Thyroid gland (tissue), 4 donors: Measurements from ENCODE around the gene CNDP1. TPM values are rescaled to one million over a fixed set of nuclear protein-coding genes. Genes with fewer than 3 reads are reported as not detected.
"Not testable (repeated sequence)": the region's sequence is repeated elsewhere in the genome, so short reads cannot be mapped to it uniquely, and the experiment has no call there.

Experiments used
- DNase-seq, 2 donors: peaks; one replicate each; pipeline ENCODE4 v3.0.0-alpha.2; 2019
- H3K27ac ChIP-seq, 3 donors: fragments of 200-600 bp; sonication (generic); 1 replicate in 2 of 3; 2 replicates in 1 of 3; pipeline ENCODE4 v1.5.1; 2016 to 2019; ENCODE audit warnings: mild to moderate bottlenecking in 1 of 3, moderate library complexity in 1 of 3
- H3K27me3 ChIP-seq: fragments of 200-600 bp; sonication (generic); one replicate; pipeline ENCODE4 v1.5.1; 2019
- H3K36me3 ChIP-seq, 2 donors: fragments of 200-600 bp; sonication (generic); one replicate each; pipeline ENCODE4 v1.5.1; 2016 to 2019
- H3K4me1 ChIP-seq, 2 donors: fragments of 200-600 bp; sonication (generic); one replicate each; pipeline ENCODE4 v1.5.1; 2017 to 2019
- H3K4me3 ChIP-seq, 3 donors: fragments of 200-600 bp; sonication (generic); replicated peaks in 1 of 3; 1 replicate in 2 of 3; 2 replicates in 1 of 3; pipeline ENCODE4 v1.5.1; 2016; ENCODE audit warnings: mild to moderate bottlenecking in 1 of 3
- H3K9me3 ChIP-seq: fragments of 200-600 bp; sonication (generic); one replicate; pipeline ENCODE4 v1.5.1; 2017
- POLR2A ChIP-seq, 2 donors: fragments of 450-650 bp; IDR thresholded peaks; one replicate each; pipeline ENCODE4 v1.6.1; 2017; ENCODE audit warnings: antibody characterized with exemption in 2 of 2, mild to moderate bottlenecking in 2 of 2, moderate library complexity in 1 of 2
- WGBS, 2 donors: methylation state at CpG; one replicate each; pipeline ENCODE4 v1.1.5; 2017; 5-methylcytosine and 5-hydroxymethylcytosine counted together
- intact Hi-C: fragments of 100-400 bp; cut with DNase I; formaldehyde crosslinking; loops from one replicate; pipeline ENCODE4 v1.15.1; 2023
- total RNA-seq, 4 donors: library from RNA; depleted of rRNA; stranded (reverse); fragments of >200 nt; gene quantifications; one replicate each; pipeline ENCODE4 v1.2.3, GENCODE V29; 2016
- TF ChIP-seq, protein P1 (sequence below), 6 experiments: fragments of 200-600 bp in 3 of 6; fragments of 450-650 bp in 3 of 6; sonication (generic) in 3 of 6; IDR thresholded peaks; one replicate each; pipeline ENCODE4 v1.5.1; 2016 to 2019; ENCODE audit warnings: antibody characterized with exemption in 6 of 6, mild to moderate bottlenecking in 2 of 6, inconsistent platforms in 1 of 6, moderate library complexity in 1 of 6

The CNDP1 gene
- total RNA-seq, 4 donors from 2014 or later, result 0.25 to 1.0 TPM; not detected in 2

- peak overlapping the region; percentile 47 to 58 (median 48) for H3K27ac ChIP-seq
- no peak for DNase-seq
- H3K4me1 ChIP-seq, result peaks cover 4 to 20% of the 10 kb centered on the region in 2 donors
- intact Hi-C loops, result no loop called here
- H3K9me3 ChIP-seq, result no peaks in the 10 kb centered on the region
- 85 to 90% methylated on average over 4 of the region's 4 CpGs for WGBS, 2 donors
- TF ChIP-seq, protein P1, sequence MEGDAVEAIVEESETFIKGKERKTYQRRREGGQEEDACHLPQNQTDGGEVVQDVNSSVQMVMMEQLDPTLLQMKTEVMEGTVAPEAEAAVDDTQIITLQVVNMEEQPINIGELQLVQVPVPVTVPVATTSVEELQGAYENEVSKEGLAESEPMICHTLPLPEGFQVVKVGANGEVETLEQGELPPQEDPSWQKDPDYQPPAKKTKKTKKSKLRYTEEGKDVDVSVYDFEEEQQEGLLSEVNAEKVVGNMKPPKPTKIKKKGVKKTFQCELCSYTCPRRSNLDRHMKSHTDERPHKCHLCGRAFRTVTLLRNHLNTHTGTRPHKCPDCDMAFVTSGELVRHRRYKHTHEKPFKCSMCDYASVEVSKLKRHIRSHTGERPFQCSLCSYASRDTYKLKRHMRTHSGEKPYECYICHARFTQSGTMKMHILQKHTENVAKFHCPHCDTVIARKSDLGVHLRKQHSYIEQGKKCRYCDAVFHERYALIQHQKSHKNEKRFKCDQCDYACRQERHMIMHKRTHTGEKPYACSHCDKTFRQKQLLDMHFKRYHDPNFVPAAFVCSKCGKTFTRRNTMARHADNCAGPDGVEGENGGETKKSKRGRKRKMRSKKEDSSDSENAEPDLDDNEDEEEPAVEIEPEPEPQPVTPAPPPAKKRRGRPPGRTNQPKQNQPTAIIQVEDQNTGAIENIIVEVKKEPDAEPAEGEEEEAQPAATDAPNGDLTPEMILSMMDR (IDR thresholded peaks at IDR 0.05), result no peak
- TF ChIP-seq POLR2A (IDR thresholded peaks at IDR 0.05), result no peak
- H3K36me3 ChIP-seq, result no peaks in the 10 kb centered on the region
- no peaks in the 10 kb centered on the region for H3K27me3 ChIP-seq
- no peak overlapping the region for H3K4me3 ChIP-seq
Measured at GRCh38 chr18:74562131-74562730, 27.9 kb downstream of the CNDP1 start.

DNA sequence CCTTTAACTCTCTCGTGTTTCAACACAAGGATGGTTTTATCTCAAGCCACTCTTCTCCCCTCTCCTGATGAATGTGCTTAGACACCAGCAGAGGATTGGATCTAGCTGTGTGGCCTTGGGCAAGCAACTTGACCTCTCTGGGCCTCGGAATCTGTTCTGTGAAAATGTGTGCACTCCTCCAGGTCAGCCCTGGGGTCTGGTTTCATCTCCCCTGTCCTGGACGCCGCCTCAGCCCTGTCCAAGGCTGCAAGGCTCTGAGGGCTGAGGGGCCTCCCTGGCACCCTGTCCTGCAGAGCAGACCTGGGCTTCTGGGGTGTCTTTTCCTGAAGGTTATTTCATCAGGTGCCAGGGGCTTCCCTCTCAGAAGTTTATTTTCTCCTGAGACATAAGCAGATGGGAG, 28.5 kb downstream of the CNDP1 start:
- intact Hi-C loops, result no loop called here
- Histone ChIP-seq H3K27ac (no peak overlapping the region), H3K9me3 (no peaks in the 10 kb centered on the region), H3K4me1 (peaks cover 4 to 15% of the 10 kb centered on the region in 2 donors), H3K27me3 (no peaks in the 10 kb centered on the region), H3K4me3 (no peak overlapping the region), H3K36me3 (no peaks in the 10 kb centered on the region)
- WGBS, 2 donors, result 80 to 94% methylated on average over 4 of the region's 4 CpGs
- TF ChIP-seq, protein P1 (IDR thresholded peaks at IDR 0.05), result no peak
- TF ChIP-seq POLR2A (IDR thresholded peaks at IDR 0.05), result no peak
- no peak for DNase-seq

- no peak overlapping the region for H3K4me3 ChIP-seq
- no peak for TF ChIP-seq POLR2A (IDR thresholded peaks at IDR 0.05)
- TF ChIP-seq, protein P1 (IDR thresholded peaks at IDR 0.05), result no peak
Measured at GRCh38 chr18:74563999-74564398, 29.7 kb downstream of the CNDP1 start.

GRCh38 chr18:74565164-74565563, 30.9 kb downstream of the CNDP1 start:
- H3K27me3 ChIP-seq, H3K36me3 ChIP-seq, intact Hi-C loops, H3K4me3 ChIP-seq, DNase-seq, H3K27ac ChIP-seq, H3K9me3 ChIP-seq: not testable (repeated sequence)
- WGBS, 2 donors, result 95 to 100% methylated on average over 1 of the region's 1 CpG
- peaks cover 4 to 13% of the 10 kb centered on the region in 2 donors for H3K4me1 ChIP-seq

More at GRCh38 chr18:74563999-74564398, 29.7 kb downstream of the CNDP1 start:
- Histone ChIP-seq H3K9me3 (no peaks in the 10 kb centered on the region), H3K36me3 (no peaks in the 10 kb centered on the region), H3K27ac (no peak overlapping the region), H3K27me3 (no peaks in the 10 kb centered on the region), H3K4me1 (peaks cover 4 to 13% of the 10 kb centered on the region in 2 donors)
- 76 to 80% methylated on average over 3 of the region's 3 CpGs for WGBS, 2 donors
- intact Hi-C loops, result no loop called here
- no peak for DNase-seq

DNA sequence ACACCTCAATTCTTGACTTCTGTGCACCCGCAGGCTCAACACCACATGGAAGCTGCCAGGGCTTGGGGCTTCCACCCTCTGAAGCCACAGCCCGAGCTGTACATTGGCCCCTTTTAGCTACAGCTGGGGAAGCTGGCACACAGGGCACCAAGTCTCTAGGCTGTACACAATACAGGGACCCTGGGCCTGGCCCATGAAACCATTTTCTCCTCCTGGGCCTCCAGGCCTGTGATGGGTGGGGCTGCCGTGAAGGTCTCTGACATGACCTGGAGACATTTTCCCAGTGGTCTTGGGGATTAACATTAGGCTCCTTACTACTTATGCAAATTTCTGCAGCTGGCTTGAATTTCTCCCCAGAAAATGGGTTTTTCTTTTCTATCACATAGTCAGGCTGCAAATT, 31.7 kb downstream of the CNDP1 start:
- H3K4me1 ChIP-seq, intact Hi-C loops, H3K27me3 ChIP-seq, H3K4me3 ChIP-seq, H3K9me3 ChIP-seq, H3K27ac ChIP-seq, DNase-seq, H3K36me3 ChIP-seq: not testable (repeated sequence)
- WGBS, 2 donors, result 83 to 96% methylated on average over 2 to 3 of the region's 3 CpGs

DNA sequence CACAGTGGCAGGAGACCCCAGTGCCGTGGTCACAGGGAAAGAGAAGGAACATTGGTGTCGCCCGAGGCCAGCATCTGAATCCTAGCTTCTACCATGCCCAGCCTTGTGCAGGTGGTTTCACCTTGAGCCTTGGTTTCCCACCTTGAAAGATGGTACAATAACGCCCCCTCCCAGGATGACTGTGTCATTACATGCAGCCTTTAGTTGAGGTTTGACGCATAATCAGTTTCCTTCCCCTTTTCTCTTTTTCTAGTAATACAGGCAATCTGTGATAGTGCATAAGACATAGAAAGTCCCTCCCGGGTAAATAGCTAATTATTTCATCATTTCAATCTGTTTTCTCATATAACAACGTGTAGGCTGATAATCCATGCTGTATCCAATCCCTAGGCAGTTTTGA, 33.5 kb downstream of the CNDP1 start:
- intact Hi-C loops, result no loop called here
- H3K27ac ChIP-seq, result no peak overlapping the region
- no peaks in the 10 kb centered on the region for H3K27me3 ChIP-seq
- no peaks in the 10 kb centered on the region for H3K4me1 ChIP-seq
- TF ChIP-seq, protein P1 (IDR thresholded peaks at IDR 0.05), result no peak
- TF ChIP-seq POLR2A (IDR thresholded peaks at IDR 0.05), result no peak
- no peaks in the 10 kb centered on the region for H3K36me3 ChIP-seq
- 71 to 74% methylated on average over 7 of the region's 7 CpGs for WGBS, 2 donors
- H3K9me3 ChIP-seq, result no peaks in the 10 kb centered on the region
- H3K4me3 ChIP-seq, result no peak overlapping the region
- no peak for DNase-seq
